ENCODE measurements around the gene MMAB. TPM values are rescaled to one million over a fixed set of nuclear protein-coding genes. Genes with fewer than 3 reads are reported as not detected.
A peak's percentile ranks its signal among the peaks of the same experiment; 100 is the strongest.

Gene MMAB
- 10 to 100 TPM; 38.5 to 44.2 TPM for total RNA-seq
- polyA plus RNA-seq: 15.7 TPM

- Histone ChIP-seq H3K27me3 (ENCODE audit: insufficient read depth, low read length, poor library complexity, severe bottlenecking) (no peaks in the 10 kb centered on the region), H3K9me3 (ENCODE audit: low read length) (no peaks in the 10 kb centered on the region), H3K4me3 (ENCODE audit: low read length) (peak within 1 kb of the TSS; percentile 85), H3K4me1 (ENCODE audit: insufficient read depth, low read length) (peaks cover 15% of the 10 kb centered on the region), H3K27ac (ENCODE audit: low read depth, low read length) (peak within 1 kb of the TSS; percentile 95), H3K36me3 (ENCODE audit: insufficient read depth, low read length) (peaks cover 6% of the 10 kb centered on the region)
- H3K27ac Mint-ChIP-seq: peak within 1 kb of the TSS; percentile 96 to 99 (median 98)
- peak; percentile 95 to 99 (median 99) for DNase-seq
- H3K9me3 Mint-ChIP-seq: no peaks in the 10 kb centered on the region
- POLR2A ChIA-PET: interaction anchor here (0.7 kb wide), 1 partner anchor 418 kb away, joined by 5 read pairs; no protein-coding TSS in a partner anchor
- peaks cover 24 to 32% (median 26%) of the 10 kb centered on the region in 3 donors for H3K4me1 Mint-ChIP-seq
- H3K27me3 Mint-ChIP-seq: peaks cover 0 to 3% of the 10 kb centered on the region in 2 donors
- CTCF ChIA-PET: interaction anchor here (0.9 to 1.1 kb wide), 3 partner anchors 17 to 280 kb away, joined by 3 to 4 read pairs (median 3); no protein-coding TSS in a partner anchor
- peaks cover 0 to 48% (median 7%) of the 10 kb centered on the region in 3 donors for H3K36me3 Mint-ChIP-seq
- peak within 1 kb of the TSS; percentile 88 to 98 (median 90) for H3K4me3 Mint-ChIP-seq
Measured at GRCh38 chr12:109573029-109573913, at the start of gene MMAB, which contains the start of gene MVK. MMAB (minus strand) TSS chr12:109573504; CDS start chr12:109573480, 24 bp downstream. MVK (plus strand) TSS chr12:109573794; CDS start chr12:109574823, 1,029 bp downstream.

- H3K4me3 ChIP-seq (ENCODE audit: low read length): no peak overlapping the region
- H3K27ac ChIP-seq (ENCODE audit: low read depth, low read length): no peak overlapping the region
- no peaks in the 10 kb centered on the region for H3K4me1 ChIP-seq (ENCODE audit: insufficient read depth, low read length)
- H3K9me3 ChIP-seq (ENCODE audit: low read length): no peaks in the 10 kb centered on the region
- H3K27me3 Mint-ChIP-seq: peaks cover 1 to 40% of the 10 kb centered on the region in 2 donors
- peaks cover 0 to 8% (median 4%) of the 10 kb centered on the region in 3 donors for H3K4me1 Mint-ChIP-seq
- DNase-seq: no peak
- H3K36me3 ChIP-seq (ENCODE audit: insufficient read depth, low read length): no peaks in the 10 kb centered on the region
- no peaks in the 10 kb centered on the region for H3K9me3 Mint-ChIP-seq
- ChIA-PET CTCF (no interaction called here), POLR2A (no interaction called here)
- H3K36me3 Mint-ChIP-seq: no peaks in the 10 kb centered on the region
- no peaks in the 10 kb centered on the region for H3K27me3 ChIP-seq (ENCODE audit: insufficient read depth, low read length, poor library complexity, severe bottlenecking)
- H3K27ac Mint-ChIP-seq: no peak overlapping the region
- H3K4me3 Mint-ChIP-seq: peak overlapping the region in 1 of 7 donors; percentile 18
Measured at GRCh38 chr12:109621901-109622364, 48.6 kb upstream of the MMAB start.

GRCh38 chr12:109621211-109621694 lies 47.9 kb upstream of the MMAB start:
- no peak overlapping the region for H3K27ac Mint-ChIP-seq
- CTCF ChIA-PET: no interaction called here

GRCh38 chr12:109619002-109619604 lies 45.8 kb upstream of the MMAB start:
- Histone ChIP-seq H3K27me3 (ENCODE audit: insufficient read depth, low read length, poor library complexity, severe bottlenecking) (no peaks in the 10 kb centered on the region), H3K4me1 (ENCODE audit: insufficient read depth, low read length) (no peaks in the 10 kb centered on the region), H3K9me3 (ENCODE audit: low read length) (no peaks in the 10 kb centered on the region), H3K4me3 (ENCODE audit: low read length) (no peak overlapping the region), H3K27ac (ENCODE audit: low read depth, low read length) (no peak overlapping the region), H3K36me3 (ENCODE audit: insufficient read depth, low read length) (no peaks in the 10 kb centered on the region)
- ChIA-PET CTCF (no interaction called here), POLR2A (no interaction called here)
- no peak for DNase-seq
- peaks cover 0 to 8% (median 4%) of the 10 kb centered on the region in 3 donors for H3K4me1 Mint-ChIP-seq
- H3K4me3 Mint-ChIP-seq: no peak overlapping the region
- no peaks in the 10 kb centered on the region for H3K36me3 Mint-ChIP-seq
- no peaks in the 10 kb centered on the region for H3K9me3 Mint-ChIP-seq
- H3K27me3 Mint-ChIP-seq: peaks cover 0 to 48% of the 10 kb centered on the region in 2 donors
- no peak overlapping the region for H3K27ac Mint-ChIP-seq

More at GRCh38 chr12:109621211-109621694, 47.9 kb upstream of the MMAB start:
- POLR2A ChIA-PET: no interaction called here
- H3K36me3 ChIP-seq (ENCODE audit: insufficient read depth, low read length): no peaks in the 10 kb centered on the region
- Mint-ChIP-seq H3K4me1 (peaks cover 0 to 8% (median 4%) of the 10 kb centered on the region in 3 donors), H3K27me3 (peaks cover 0 to 39% of the 10 kb centered on the region in 2 donors), H3K4me3 (no peak overlapping the region), H3K36me3 (no peaks in the 10 kb centered on the region), H3K9me3 (no peaks in the 10 kb centered on the region)
- H3K9me3 ChIP-seq (ENCODE audit: low read length): no peaks in the 10 kb centered on the region
- DNase-seq: no peak
- H3K27ac ChIP-seq (ENCODE audit: low read depth, low read length): no peak overlapping the region
- no peaks in the 10 kb centered on the region for H3K27me3 ChIP-seq (ENCODE audit: insufficient read depth, low read length, poor library complexity, severe bottlenecking)
- no peak overlapping the region for H3K4me3 ChIP-seq (ENCODE audit: low read length)
- H3K4me1 ChIP-seq (ENCODE audit: insufficient read depth, low read length): no peaks in the 10 kb centered on the region

GRCh38 chr12:109618082-109618481 lies 44.8 kb upstream of the MMAB start:
- no peak overlapping the region for H3K27ac Mint-ChIP-seq
- CTCF ChIA-PET: no interaction called here
- Histone ChIP-seq H3K4me1 (ENCODE audit: insufficient read depth, low read length) (no peaks in the 10 kb centered on the region), H3K9me3 (ENCODE audit: low read length) (no peaks in the 10 kb centered on the region), H3K27ac (ENCODE audit: low read depth, low read length) (no peak overlapping the region), H3K36me3 (ENCODE audit: insufficient read depth, low read length) (no peaks in the 10 kb centered on the region), H3K27me3 (ENCODE audit: insufficient read depth, low read length, poor library complexity, severe bottlenecking) (no peaks in the 10 kb centered on the region), H3K4me3 (ENCODE audit: low read length) (no peak overlapping the region)
- no peaks in the 10 kb centered on the region for H3K9me3 Mint-ChIP-seq
- peaks cover 0 to 52% of the 10 kb centered on the region in 2 donors for H3K27me3 Mint-ChIP-seq
- peaks cover 0 to 8% (median 4%) of the 10 kb centered on the region in 3 donors for H3K4me1 Mint-ChIP-seq
- H3K36me3 Mint-ChIP-seq: no peaks in the 10 kb centered on the region
- DNase-seq: no peak
- no peak overlapping the region for H3K4me3 Mint-ChIP-seq
- POLR2A ChIA-PET: no interaction called here

GRCh38 chr12:109617491-109617890 lies 44.2 kb upstream of the MMAB start:
- H3K36me3 Mint-ChIP-seq: no peaks in the 10 kb centered on the region
- Histone ChIP-seq H3K27me3 (ENCODE audit: insufficient read depth, low read length, poor library complexity, severe bottlenecking) (no peaks in the 10 kb centered on the region), H3K4me1 (ENCODE audit: insufficient read depth, low read length) (no peaks in the 10 kb centered on the region), H3K27ac (ENCODE audit: low read depth, low read length) (no peak overlapping the region), H3K9me3 (ENCODE audit: low read length) (no peaks in the 10 kb centered on the region), H3K4me3 (ENCODE audit: low read length) (no peak overlapping the region), H3K36me3 (ENCODE audit: insufficient read depth, low read length) (no peaks in the 10 kb centered on the region)
- peaks cover 0 to 56% of the 10 kb centered on the region in 2 donors for H3K27me3 Mint-ChIP-seq
- H3K4me3 Mint-ChIP-seq: no peak overlapping the region
- H3K27ac Mint-ChIP-seq: no peak overlapping the region
- ChIA-PET CTCF (no interaction called here), POLR2A (no interaction called here)
- H3K9me3 Mint-ChIP-seq: no peaks in the 10 kb centered on the region
- peaks cover 0 to 7% (median 4%) of the 10 kb centered on the region in 3 donors for H3K4me1 Mint-ChIP-seq
- DNase-seq: no peak

GRCh38 chr12:109615556-109616229 lies 42.4 kb upstream of the MMAB start:
- H3K27me3 Mint-ChIP-seq: peaks cover 0 to 59% of the 10 kb centered on the region in 2 donors
- CTCF ChIA-PET: interaction anchor here (0.6 kb wide), 1 partner anchor 139 kb away, joined by 4 read pairs; no protein-coding TSS in a partner anchor
- POLR2A ChIA-PET: no interaction called here

More at GRCh38 chr12:109615556-109616229, 42.4 kb upstream of the MMAB start:
- Histone ChIP-seq H3K4me3 (ENCODE audit: low read length) (no peak overlapping the region), H3K27ac (ENCODE audit: low read depth, low read length) (no peak overlapping the region), H3K4me1 (ENCODE audit: insufficient read depth, low read length) (no peaks in the 10 kb centered on the region), H3K9me3 (ENCODE audit: low read length) (no peaks in the 10 kb centered on the region), H3K36me3 (ENCODE audit: insufficient read depth, low read length) (no peaks in the 10 kb centered on the region), H3K27me3 (ENCODE audit: insufficient read depth, low read length, poor library complexity, severe bottlenecking) (no peaks in the 10 kb centered on the region)
- Mint-ChIP-seq H3K36me3 (no peaks in the 10 kb centered on the region), H3K4me3 (no peak overlapping the region), H3K9me3 (no peaks in the 10 kb centered on the region), H3K27ac (peak overlapping the region in 1 of 8 donors; percentile 28), H3K4me1 (no peaks in the 10 kb centered on the region)
- DNase-seq: no peak
